HG02763 (cell line): ENCODE results near the gene ATG7.
"Not testable (repeated sequence)": the region's sequence is repeated elsewhere in the genome, so short reads cannot be mapped to it uniquely, and the experiment has no call there.

Experiments used
- ATAC-seq: cut with Tn5 transposase; IDR thresholded peaks from one replicate; pipeline ENCODE4 v1.9.1; 2021; ENCODE audit warnings: mild to moderate bottlenecking, moderate library complexity; ENCODE audit not compliant: unreplicated experiment

Gene ATG7

DNA sequence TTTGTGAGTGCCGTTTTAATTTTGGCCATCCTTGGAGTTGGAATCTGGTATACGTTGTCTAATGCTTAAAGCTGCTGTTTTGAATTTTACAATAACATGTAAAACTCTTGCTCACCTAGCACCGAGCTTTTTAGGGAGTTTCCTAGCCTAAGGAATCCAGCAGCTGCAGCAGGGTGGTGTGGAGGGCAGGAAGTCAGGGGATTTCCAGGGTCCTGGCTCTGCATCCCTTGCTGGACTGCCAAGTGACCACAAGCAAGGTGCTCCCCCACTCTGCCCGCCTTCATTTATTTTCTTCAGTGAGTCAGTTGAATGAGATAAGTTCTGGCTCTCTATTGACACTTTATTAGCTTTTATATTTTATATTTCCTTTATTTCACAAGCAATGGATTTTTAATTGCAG lies 113.7 kb downstream of the ATG7 start:
- ATAC-seq, result no peak

DNA sequence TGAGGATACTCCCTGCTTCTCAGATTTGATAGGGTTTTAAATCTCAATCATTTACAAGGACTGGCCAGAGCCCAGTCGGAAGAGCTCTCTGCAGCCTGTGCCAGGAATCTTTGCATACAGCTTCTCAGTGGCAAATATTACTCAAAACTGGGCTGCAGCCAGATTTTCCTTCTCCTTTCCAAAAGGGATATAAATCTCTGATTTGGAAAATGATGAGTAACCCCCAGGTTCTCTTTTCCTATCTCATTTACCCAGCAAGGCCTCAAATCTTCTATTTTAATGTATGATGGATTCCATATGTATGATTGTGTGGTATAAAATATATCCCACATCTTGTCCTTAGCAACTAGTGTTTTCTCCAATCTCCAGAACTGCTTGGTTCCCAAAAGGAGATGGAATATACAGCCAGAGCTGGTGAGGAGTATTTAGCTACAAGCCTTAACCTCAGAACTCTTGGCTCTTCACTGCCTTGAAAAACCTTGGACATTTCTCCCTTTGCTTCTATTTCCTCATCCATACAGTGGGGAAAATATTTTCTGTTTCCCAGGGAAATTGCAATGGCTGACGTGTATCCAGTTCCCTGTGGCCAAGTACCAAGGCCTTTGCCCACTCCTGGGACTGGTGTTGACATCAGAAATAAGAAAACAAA lies 114.4 kb downstream of the ATG7 start:
- no peak for ATAC-seq

DNA sequence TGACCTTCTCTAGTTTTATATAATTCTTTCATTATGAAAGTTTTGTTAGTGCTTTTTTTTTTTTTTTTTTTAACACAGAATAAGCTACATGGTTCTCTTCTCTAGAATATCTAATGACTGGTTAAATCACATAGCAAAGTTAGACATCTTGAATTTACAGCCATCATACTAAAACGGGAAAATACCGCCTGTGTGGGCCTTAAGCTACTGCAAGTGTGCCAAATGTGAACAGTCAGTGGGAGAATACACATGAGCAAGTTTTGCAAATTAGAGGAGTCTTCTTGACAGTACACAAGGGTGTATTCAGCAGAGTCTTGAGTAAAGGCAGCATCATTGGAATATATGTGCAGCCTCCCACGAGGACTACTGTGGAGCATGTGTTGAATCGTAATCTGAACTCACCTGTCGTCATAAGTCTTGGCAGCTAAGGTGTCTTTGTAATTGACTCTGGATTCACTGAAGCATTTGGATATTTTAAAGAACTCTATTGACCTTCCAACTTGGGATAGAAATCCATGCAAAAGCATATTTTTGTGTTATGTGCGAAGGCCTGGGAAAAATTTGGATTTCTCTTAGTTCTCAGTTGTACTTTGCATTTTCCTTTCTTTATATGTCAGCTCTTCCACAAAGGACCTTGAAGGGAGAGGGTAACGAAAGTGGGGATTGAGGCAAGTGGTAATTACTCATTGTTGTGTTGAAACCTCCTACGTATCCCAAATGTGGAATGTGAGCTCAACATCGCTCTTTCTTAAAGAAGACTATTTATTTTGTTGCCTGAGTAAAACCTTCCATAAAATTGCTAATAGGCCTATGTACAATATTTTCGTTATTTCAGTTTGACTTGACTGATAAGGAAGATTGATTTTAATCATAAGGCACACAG lies 117.4 kb downstream of the ATG7 start:
- ATAC-seq, result no peak

DNA sequence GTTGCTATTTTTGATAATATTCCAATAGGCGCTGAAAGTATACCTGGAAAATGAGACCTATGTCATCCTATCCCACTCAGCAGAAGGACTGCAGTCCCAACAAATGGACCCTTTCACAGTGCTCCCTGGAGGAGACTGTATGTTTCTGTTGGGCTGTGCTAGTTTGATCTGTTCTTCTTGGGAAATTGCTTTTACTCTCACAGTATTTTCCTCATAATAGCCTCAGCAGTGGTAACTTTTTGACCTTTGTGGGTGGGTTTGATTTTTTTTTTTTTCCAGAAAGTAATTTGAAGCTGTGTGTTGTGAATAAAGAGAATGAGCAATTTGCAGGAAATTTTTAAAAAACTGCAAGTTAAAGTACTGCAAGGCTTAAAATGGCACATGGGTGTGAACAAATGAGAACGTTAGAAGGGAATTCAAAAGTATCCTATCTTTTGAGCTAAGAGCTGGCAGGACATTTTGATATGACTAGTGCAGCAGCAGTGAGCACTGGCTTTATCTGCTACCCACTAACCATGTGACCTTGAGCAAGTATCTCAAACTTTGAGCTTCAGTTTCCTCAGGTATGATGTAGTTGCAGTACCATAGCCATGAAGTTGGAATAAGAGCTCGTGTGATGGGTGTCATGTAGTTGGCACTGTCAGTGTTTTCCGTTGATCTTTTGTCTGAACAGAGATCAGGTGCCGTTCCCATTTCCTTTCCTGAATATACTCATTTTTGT lies 118.4 kb downstream of the ATG7 start:
- no peak for ATAC-seq

DNA sequence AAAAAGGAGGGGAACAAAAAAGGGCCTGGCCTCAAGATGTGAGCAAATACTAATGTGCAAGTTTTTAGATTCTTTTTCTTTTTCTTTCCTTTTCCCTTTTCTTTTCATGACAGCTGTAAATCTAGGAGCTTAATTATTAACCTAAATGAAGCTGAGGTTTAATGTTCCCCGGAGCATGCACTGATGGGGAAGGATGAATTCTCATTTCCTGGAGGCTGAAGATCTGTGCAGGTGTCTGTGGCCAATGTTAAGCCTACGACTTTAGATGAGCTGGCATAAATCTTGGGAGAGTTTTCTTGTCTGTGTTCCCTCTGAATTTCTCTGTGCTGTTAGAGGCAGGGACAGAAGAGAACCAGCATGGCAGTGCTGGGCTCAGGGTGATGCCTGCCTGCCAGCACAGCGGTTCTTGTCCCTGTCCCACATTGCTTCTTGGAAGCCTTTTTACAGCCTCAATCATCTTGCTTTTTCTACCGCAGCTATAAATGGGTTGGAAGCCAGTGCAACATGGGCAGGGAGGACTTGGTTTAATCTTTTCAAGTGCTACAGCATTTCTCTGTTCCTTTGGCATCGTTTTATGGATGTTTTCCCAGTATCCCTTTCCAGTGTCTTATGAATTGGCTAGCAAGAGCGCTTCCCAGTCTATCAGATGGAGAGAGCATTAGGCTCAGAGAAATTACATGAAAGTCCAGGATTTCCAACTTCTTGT lies 119.1 kb downstream of the ATG7 start:
- no peak for ATAC-seq

DNA sequence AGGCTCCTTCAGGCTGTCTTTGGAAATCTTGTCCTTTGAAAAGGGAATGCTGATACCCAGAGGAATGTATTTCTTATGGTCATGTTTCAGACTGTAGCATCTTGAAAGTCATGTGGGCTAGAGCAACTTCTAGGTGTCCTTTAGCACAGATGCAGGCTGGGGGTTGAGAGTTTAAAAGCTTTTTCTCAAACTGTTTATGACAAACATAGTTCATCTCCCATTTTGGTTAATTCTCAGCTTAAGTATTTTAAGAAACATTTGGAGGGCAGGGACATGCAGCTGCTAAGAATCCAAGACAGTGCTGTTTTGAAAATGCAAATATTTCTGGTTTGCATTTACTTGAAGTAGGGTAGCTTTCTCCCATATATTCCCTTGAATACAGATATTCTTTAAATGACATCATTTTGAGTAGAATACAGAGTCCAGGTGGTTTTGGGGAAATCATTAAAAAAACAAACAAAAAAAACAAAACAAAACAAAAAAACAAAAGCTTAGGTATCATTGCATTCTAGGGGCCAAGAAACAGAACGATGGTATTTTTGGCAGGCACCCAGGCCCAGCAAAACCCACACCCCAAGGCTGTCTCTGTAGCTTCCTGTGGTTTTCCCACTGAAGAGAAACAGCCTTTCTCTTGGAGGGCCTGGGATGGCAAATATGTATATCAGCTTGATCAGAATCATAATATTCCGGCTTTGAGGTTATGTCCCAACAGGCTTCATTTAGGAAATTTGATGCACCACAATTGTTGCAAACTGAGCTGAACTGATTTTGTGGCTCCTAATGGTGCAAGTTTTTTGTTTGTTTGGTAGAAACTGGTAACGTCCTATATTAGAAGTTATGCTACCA lies 120.0 kb downstream of the ATG7 start:
- no peak for ATAC-seq

DNA sequence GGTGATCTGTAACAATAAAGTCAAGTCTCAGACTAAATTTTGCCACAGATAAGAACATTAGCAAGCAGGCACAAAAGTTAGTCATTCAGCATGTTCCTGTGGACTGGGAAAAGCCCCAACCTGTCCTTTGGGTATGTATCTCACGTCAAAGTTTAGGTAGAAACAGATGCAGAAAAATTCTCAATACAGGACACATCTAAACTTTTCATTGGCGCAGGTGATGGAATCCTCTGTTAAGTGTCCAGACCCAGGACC lies 120.6 kb downstream of the ATG7 start:
- no peak for ATAC-seq

DNA sequence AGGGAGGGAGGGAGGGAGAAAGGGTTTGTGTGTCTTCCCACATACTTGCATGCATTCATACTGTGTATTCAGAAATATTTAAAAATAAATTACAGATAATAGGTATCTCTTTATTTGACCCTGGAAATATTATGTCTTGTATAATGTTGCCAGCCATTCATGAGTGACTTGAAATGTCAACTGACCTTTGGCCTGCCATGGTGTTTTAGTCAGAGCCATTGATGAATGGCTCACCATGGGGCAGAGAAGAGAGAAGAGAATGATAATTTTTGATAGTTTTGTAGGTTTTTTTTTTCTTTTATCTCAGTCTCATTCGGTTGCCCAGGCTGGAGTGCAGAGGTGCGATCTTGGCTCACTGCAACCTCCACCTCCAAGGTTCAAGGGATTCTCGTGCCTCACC lies 121.2 kb downstream of the ATG7 start:
- no peak for ATAC-seq

DNA sequence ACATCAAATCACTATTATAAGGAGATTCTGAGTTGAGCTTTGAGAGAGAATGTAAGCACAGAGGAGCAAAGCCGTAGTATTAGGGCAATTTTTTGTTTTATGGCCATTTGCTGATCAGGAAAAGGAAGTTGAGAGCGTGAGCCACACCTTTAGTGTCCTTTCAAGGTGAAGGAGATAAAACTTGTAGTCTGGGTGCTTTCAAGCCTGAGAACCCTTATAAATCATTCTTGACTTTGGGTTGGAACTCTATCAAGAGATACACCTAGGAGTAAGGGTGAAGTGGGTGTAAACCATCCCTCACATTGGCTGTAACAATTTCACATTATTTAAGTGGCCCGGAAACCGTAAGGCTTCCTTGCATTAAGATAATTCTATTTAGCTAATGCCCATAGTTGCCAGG lies 122.2 kb downstream of the ATG7 start:
- no peak for ATAC-seq

DNA sequence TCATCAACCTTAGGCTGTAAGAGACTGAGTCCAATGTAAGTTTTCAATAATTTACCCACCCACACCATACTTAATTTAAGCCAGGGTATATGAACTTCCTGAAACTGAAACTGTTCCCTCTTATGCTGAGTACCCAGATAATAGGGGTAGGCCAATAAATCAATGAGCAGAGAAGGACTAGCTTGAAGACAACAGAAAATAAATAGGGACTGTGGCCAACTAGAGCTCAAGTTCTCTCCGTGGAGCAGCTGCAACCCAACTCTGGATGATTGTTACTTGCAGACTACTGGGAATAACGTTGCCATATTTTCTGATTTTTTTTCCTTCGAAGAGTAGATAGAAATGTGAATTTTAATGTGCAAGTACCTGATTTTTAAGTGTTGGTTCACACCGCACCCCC lies 128.0 kb downstream of the ATG7 start:
- no peak for ATAC-seq

DNA sequence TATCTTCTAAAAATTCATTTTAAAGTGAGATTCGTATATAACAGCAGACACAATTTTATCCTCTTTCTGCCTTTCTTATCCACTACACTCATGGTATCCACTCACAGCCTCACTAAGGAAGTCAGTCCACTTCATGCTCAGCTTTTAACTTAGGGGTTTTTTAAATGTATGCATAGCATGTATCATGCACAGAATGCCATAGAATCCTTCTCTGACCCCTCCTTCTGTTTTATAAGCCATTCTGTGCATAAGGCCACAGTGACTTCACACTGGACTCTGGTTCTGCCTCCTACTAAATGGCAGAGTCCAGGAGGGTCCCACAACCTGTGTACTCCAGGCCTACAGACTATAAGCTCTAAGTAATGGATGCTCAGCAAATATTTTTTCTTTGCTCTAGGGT lies 129.2 kb downstream of the ATG7 start:
- no peak for ATAC-seq

DNA sequence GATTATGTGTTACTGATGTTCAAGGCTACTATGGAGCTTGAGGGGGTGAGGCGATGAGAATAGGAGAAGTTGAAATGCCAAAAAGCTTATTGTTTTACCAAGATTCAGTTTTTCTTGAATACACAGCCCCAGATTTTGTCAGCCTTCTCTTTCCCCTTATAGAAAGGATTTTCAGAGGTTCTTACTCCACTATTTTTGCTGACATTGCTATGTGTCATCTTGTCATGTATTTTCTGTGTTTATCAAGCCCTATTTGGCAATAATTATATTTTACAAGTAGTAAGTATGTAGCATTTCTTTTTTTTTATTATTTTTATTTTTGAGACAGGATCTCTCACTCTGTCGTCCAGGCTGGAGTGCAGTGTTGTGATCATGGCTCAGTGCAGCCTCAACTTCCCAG lies 133.1 kb downstream of the ATG7 start:
- no peak for ATAC-seq

DNA sequence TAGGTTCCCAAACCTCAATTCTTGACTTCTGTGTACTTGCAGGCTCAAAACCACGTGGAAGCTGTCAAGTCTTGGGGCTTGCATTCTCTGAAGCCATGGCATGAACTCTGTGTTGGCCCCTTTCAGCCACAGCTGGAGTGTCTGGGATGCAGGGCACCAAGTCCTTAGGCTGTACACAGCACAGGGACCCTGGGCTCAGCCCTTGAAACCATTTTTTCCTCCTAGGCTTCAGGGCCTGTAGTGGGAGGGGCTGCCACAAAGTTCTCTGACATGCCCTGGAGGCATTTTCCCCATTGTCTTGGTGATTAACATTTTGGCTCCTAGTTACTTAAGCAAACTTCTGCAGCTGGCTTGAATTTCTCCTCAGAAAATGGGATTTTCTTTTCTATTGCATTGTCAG lies 135.4 kb downstream of the ATG7 start:
- no peak for ATAC-seq

DNA sequence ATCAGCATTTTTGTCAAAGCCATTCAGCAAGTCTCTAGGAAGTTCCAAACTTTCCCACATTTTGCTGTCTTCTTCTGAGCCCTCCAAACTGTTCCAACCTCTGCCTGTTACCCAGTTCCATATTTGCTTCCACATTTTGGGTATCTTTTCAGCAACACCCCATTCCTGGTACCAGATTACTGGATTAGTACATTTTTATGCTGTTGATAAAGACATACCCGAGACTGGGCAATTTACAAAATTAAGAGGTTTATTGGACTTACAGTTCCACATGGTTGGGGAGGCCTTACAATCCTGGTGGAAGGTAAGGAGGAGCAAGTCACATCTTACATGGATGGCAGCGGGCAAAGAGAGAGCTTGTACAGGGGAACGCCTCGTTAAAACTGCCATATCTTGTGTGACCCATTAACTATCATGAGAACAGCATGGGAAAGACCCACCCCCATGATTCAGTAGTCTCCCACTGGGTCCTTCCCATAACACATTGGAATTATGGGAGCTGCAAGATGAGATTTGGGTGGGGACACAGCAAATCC lies 136.2 kb downstream of the ATG7 start:
- not testable (repeated sequence) for ATAC-seq

DNA sequence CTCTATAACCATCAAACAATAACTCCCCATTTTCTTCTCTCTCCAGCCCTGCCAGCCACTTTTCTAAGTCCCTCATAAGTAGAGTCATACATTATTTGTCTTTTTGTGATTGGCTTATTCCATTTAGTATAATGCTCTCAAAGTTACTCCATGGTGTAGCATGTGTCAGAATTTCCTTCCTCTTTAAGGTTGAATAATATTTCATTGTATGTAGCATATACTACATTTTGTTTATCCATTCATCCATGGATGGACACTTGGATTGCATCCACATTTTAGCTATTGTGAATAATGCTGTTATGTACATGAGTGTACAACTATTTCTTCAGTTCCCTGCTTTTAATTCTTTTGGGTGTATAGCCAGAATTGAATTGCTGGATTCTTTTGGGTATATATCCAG lies 138.4 kb downstream of the ATG7 start:
- ATAC-seq, result no peak

DNA sequence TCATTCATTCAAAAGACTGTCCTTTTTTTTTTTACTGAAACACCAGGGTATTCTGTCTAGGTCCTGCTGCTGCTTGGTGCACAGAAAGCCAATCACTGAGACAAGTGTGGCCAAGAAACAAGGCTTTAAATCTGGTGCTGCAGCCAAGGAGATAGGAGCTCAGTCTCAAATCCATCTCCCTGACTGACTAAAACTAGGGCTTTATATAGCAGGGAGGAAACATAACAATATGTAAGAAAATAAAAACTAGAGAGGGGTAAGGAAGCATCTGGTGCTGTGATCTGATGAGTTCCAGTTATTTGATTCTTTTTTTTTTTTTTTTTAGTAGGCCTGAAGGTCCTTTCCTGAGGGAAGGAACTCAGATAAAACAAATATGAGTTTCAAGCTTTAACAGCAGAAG lies 139.8 kb downstream of the ATG7 start:
- no peak for ATAC-seq

DNA sequence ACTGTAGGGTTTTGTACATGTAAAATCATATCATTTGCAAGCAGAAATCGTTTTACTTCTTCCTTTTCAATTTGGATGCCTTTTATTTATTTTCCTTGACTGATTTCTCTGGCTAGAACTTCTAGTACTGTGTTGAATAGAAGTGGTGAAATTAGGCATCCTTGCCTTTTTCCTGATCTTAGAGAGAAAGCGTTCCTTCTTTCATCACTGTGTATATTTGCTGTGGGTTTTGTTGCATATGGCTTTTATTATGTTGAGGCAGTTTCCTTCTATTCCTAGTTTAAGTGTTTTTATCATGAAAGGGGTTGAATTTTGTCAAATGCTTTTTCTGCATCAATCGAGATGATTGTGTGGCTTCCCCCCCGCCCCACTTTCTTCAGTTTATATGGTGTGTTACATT lies 140.9 kb downstream of the ATG7 start:
- ATAC-seq, result no peak

DNA sequence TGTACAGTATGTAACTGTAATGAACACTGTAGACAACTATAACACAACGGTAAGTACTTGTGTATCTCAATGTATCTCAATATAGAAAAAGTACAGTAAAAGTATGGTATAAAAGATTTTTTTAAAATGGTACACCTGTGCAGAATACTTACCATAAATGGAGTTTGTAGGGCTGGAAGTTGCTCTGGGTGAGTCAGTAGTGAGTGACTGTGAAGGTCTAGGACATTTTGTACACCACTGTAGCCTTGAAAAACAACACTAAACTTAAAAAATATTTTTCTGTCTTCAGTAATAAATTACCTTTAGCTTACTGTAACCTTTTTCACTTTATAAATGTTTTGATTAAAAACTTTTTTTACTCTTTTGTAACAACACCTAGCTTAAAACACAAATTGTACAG lies 142.9 kb downstream of the ATG7 start:
- no peak for ATAC-seq

DNA sequence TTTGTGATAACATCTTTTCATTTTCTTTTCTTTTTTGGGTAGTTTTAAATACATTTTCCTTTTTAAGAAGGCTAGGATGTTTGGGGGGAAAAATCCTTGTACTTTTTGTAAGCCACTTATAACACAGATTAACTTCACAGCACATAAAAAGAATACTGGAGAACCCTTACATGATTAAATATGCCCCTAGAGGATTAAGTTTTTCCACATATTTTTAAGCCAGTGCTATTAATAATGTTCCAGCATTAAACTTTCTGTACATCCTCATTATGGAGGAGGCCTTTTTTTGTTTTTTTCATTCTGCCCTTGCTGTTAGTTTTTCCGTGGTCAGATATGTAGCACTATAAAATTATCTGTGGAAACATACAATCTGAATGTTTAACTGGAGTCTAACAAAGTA lies 147.9 kb downstream of the ATG7 start:
- ATAC-seq, result no peak

DNA sequence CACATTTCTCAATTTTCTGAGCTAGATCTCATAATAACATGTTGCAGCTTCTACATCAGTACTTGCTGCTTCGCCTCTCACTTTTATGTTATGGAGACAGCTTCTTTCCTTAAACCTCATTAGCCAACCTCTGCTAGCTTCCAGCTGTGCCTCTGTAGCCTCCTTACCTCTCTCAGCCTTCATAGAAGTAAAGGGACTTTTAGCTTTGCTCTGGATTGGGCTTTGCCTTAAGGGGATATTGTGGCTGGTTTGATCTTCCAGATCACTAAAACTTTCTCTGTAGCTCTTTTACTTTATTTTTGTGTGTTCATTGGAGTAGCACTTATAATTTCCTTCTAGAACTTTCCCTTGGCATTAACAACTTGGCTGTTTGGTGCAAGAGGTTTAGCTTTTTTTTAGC lies 150.1 kb downstream of the ATG7 start:
- no peak for ATAC-seq
